ENCODE data around the gene COX6A1.

Gene COX6A1

DNA sequence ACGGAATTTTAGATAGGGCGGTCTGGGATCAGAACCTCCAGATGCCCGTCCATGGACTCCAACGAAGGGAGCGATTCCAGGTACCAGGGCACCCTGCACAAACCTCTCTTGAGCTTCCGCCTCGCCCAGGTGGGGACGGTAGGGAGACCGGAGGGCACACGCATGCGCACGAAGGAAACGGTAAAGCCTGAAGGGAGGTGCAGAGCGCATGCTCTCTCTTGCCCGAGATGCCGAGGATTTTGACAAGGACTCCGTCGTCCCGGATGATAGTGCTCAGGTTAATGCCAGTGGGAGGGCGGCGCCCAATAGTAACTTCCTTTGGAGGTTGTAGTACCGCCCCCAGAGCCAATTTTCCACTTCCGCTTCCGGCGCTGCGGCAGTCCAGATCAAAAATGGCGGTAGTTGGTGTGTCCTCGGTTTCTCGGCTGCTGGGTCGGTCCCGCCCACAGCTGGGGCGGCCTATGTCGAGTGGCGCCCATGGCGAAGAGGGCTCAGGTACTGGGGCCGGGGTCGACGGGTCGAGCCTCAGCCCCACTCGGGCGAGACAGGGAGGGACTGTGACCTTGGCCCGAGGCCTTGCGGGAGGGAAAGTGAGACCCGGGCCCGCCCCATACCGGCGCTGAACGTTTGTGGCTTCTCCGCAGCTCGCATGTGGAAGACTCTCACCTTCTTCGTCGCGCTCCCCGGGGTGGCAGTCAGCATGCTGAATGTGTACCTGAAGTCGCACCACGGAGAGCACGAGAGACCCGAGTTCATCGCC lies at the start of gene COX6A1:
COX6A1 (plus strand) TSS at position 379 of the 760 bp plus-strand sequence; CDS start at position 393, 14 bp downstream.
- TF ChIP-seq ZNF274 (IDR thresholded peaks at IDR 0.05; ENCODE audit: low read depth, low read length), result no peak

DNA sequence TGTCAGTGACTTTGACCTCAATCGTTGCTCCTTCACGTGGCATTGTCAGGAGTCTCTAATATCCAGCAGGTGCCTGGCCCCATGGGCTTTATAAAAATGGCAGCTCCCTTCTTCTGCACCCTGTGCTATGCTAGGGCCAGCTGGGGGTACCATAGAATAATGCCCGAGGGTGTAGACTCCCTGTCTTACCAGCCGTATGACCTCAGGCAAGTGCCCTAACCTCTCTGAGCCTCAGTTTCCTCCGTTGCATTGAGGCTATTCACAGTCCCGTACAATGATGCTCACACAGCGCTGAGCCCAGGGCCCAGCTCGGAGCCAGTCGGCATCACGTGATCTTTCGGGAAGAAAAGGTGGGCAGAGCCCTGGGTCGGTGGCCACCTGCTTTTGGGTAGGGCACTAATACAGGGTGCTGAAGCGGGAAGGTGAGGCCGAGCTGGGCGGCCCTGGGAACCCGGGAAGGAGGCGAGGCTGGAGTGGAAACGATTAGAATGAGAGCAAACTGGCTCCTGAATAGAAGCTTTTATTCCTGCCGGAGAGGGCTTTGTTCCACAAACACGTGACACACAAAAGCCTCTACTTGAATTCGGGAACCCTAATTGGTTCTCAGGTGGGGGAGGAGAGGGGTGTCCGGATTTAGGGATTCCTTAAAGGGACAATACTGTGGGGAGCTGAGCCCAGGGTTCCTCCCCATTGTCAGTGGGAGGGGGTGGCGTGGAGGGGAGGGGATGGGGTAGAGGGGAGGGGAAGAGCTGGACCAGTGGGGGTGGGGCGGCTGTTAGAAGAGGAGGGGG lies 49.0 kb upstream of the COX6A1 start:
- TF ChIP-seq ZNF274 (IDR thresholded peaks at IDR 0.05; ENCODE audit: low read depth, low read length), result no peak
- no peak overlapping the region for H3K4me3 ChIP-seq (ENCODE audit: low read length)

More for the DNA sequence above, at the start of gene COX6A1:
- H3K4me3 ChIP-seq (ENCODE audit: low read length), result peak within 1 kb of the TSS; percentile 70

DNA sequence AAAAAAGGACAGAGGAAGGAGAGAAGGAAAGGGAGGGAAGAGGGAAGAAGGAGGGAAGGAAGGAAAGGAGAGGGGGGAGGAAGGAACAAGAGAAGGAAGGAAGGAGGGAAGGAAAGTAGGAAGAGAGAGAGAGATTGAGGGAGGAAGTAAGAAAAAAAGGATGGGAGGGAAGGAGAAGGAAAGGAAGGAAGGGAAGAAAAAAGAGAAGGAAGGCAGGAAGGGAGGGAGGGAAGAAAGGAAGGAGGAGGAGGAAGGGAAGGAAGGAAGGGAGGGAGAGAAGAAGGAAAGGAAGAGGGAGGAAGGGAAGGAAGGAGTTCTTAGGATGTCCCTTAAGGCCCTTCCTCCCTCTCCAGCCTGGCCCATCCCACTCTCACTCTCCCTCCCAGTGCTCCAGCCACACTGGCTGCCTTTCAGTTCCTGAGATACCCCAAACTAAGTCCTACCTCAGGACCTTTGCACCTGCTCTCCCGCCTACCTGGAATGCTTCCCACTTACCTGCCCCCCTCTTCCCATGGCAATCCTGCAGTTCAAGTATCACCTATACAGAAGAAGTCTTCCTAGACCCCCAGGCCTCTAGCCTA lies 47.3 kb upstream of the COX6A1 start:
- no peak for TF ChIP-seq ZNF274 (IDR thresholded peaks at IDR 0.05; ENCODE audit: low read depth, low read length)

DNA sequence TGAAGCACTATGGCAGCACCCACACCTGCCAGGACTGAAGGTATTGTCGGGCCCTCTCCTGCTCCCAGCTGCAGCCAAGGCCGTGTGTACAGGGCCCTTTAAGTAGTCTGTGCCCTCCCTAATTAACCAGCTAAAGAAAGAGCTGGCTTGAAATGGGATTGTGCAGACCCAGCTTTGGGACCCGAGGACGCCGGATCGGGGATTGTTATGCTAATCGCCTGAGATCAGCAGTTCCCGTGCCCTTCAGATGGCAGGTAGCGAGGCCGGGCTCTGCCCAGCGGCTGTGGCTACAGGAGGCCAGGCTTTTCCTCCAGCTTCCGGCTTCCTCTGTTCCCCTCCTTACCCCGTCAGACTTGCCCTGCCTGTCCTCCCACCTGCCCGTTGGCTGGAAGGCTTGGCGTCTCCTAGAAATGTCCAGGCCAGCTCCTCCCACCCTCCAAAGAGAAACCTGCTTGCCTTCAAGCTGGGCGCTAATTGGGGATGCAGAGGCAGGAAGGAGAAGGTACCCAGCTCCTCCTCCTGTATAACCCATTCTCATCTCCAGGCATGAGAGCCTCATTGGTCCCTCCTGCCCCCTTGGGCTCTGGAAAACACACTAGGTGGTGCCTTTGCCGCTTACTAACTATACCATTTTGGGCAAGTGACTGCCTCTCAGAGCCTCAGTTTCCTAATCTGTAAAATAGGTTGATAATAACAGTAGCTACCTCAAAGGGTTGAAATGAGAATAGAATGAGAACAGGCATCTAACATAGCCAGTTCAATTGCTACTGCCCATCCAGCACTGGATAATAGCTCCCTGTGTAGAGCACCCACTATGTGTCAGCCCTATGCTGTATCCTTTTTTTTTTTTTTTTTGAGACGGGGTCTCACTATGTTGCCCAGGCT lies 43.2 kb upstream of the COX6A1 start:
- TF ChIP-seq ZNF274 (IDR thresholded peaks at IDR 0.05; ENCODE audit: low read depth, low read length), result no peak
- H3K4me3 ChIP-seq (ENCODE audit: low read length), result no peak overlapping the region

More for the DNA sequence above, 47.3 kb upstream of the COX6A1 start:
- no peak overlapping the region for H3K4me3 ChIP-seq (ENCODE audit: low read length)

DNA sequence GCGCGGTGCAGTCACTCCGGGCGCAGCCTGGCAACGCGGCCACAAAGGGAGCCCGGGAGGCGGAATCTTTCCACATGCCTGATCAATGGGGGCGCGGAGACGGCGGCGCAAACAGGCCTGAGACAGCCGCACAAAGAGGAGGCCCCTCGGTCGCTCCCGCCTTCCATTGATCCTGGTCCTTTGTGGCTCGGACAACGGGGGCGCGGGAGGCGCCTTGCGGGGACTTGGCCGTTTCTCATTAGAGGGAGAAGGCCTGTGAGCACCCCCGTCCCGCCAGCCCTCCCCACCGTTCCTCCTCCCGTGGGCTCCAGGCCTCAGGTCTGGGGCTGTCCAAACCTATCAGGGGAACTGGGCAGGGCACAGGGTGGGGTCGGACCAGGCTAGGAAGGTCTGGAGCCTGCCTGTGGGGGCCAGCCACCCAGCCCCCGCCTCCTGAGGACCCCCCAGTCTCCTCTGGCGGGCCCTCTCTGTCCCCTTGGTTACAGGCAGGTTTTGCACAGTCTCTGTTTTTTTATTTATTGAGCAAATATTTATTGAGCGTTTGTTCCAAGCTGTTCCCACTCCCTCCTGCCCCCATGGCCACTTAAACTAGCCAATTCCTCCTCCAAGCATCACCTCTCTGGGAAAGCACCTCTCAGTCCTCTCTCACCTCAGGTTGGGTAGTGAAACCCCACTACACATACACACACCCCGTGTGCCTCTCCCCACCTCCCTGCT lies 39.9 kb upstream of the COX6A1 start:
- no peak overlapping the region for H3K4me3 ChIP-seq (ENCODE audit: low read length)
- TF ChIP-seq ZNF274 (IDR thresholded peaks at IDR 0.05; ENCODE audit: low read depth, low read length), result no peak

DNA sequence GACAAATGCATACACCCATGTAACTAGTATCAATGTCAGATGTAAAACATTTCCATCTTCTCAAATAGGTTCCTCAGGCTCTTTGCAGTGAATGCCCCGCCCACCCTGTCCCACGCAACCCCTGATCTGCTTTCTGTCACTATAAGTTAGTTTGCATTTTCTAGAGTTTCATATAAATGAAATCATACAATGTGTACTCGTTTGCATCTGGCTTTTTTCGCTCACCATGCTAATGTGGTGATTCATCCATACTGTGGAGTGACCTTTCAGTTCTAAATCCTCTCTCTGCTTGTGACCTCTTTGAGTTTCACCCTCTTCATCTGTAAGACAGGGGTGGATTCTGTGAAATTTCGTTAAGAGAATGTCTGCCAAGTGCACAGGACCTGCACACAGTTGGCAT lies 38.4 kb upstream of the COX6A1 start:
- no peak overlapping the region for H3K4me3 ChIP-seq (ENCODE audit: low read length)
- TF ChIP-seq ZNF274 (IDR thresholded peaks at IDR 0.05; ENCODE audit: low read depth, low read length), result no peak

DNA sequence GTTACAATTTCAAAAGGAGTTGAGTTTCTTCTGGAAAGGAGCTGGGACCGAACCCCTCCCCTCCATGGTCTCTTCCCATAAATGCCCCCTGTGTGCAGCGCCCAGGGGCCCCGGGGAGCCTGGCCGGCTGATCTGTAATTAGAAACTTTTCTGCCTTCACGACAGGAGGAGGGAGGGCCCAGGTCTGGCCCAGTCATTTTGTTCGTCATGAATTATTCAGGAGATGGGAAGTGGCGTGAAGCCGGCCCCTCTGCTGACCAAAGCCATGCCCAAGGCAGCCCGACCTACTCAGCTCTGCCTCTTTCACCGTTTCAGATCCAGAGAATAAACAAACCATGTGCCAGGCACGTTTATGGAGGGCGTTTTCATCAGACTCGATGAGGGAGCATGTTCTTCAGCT lies 35.7 kb upstream of the COX6A1 start:
- no peak for TF ChIP-seq ZNF274 (IDR thresholded peaks at IDR 0.05; ENCODE audit: low read depth, low read length)
- no peak overlapping the region for H3K4me3 ChIP-seq (ENCODE audit: low read length)

DNA sequence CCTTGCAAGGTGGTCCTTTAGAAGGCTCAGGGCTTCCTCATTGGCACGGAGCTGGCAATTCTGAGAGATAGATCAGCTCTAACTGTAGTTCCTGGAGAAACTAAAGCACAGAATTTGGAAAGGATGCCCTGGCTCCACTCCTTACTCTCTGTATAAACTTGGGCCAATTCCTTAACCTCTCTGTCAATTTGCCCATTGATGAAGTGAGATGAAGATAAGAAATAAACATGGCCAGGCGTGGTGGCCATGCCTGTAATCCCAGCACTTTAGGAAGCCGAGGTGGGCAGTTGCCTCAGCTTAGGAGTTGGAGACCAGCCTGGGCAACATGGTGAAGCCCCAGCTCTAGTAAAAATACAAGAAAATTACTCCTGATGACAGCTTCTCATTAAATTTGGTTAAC lies 34.0 kb upstream of the COX6A1 start:
- no peak for TF ChIP-seq ZNF274 (IDR thresholded peaks at IDR 0.05; ENCODE audit: low read depth, low read length)
- H3K4me3 ChIP-seq (ENCODE audit: low read length), result no peak overlapping the region

DNA sequence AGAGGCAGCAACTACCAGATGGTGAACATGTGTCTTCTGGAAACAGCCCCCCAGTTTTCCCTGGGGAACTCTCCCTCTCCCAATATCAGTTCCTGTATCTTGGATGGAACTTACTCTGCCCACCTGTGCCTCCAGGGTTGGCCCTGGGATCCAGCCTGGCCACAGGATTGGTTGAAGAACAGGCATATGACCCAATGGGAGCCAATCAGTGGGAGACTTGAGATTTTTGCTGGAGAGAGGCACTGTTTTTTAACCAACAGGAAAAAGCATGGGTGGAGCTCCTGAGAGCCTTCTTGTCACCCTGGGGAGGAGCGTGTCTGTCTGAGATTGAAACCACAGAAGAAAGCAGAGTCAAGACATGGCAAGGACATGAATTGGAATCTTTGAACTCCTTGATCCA lies 33.6 kb upstream of the COX6A1 start:
- H3K4me3 ChIP-seq (ENCODE audit: low read length), result no peak overlapping the region
- TF ChIP-seq ZNF274 (IDR thresholded peaks at IDR 0.05; ENCODE audit: low read depth, low read length), result no peak

DNA sequence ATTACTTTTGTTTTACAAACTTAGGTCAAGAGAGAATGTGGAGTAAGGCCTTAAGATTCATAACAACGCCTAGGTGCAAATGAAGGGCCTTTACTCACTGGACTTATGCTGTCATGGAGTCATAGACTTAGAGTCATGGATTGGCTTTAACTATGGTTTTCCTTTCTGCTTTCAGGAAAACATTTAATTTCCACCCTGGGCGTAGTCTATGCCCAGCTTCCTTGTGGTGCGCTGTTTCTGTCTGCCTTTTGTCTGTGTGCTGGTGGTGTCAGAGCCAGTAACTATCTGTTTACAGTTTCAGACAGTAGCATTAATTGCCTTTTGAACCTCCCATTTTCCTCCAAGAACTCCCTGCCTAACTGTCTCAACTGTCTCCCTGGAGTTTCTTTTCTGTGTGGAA lies 31.8 kb upstream of the COX6A1 start:
- no peak for TF ChIP-seq ZNF274 (IDR thresholded peaks at IDR 0.05; ENCODE audit: low read depth, low read length)
- H3K4me3 ChIP-seq (ENCODE audit: low read length), result no peak overlapping the region

DNA sequence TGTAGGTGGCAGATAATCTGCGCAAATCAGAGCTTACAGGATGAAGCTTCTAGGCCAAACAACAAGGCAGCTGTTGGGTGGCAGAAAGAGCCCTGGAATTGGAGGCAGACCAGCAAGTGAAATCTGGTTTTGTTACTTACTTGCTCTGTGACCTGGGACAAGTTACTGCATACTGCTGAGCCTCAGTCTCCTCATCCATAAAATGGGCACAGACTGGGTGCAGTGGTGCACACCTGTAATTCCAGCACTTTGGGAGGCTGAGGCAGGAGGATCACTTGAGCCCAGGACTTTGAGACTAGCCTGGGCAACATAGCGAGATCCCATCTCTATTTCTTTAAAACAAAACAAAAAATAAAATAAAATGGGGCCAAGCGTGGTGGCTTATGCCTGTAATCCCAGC lies 31.4 kb upstream of the COX6A1 start:
- H3K4me3 ChIP-seq (ENCODE audit: low read length), result no peak overlapping the region
- TF ChIP-seq ZNF274 (IDR thresholded peaks at IDR 0.05; ENCODE audit: low read depth, low read length), result no peak

DNA sequence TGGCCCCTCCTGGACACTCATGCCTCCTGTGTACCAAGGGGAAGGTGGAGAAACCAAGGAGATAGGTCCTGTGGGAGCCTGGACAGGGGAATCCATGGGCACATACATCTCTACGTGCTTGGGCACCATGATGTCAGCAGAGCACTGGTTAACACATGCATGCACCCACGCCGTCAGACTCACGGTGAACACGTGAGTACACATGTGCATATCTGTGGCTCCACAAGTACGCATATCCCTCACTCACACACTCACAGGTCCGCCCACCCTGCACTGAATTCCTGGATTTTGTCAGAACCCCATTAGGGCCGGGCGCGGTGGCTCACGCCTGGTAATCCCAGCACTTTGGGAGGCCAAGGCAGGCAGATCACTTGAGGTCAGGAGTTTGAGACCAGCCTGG lies 29.1 kb upstream of the COX6A1 start:
- TF ChIP-seq ZNF274 (IDR thresholded peaks at IDR 0.05; ENCODE audit: low read depth, low read length), result no peak
- no peak overlapping the region for H3K4me3 ChIP-seq (ENCODE audit: low read length)

DNA sequence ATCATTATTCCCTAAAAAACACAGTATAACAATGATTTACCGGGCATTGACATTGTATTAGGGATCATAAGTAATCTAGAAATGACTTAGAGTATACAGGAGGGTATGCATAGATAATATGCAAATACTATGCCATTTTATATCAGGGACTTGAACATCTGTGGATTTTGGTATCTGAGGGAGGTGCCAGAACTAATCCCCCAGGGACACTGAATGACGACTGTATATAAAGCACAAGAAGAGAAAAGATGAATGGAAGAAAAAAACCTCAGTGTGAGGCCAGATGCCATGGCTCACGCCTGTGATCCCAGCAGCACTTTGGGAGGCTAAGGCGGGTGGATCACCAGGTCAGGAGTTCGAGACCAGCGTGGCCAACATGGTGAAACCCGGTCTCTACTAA lies 25.5 kb upstream of the COX6A1 start:
- no peak overlapping the region for H3K4me3 ChIP-seq (ENCODE audit: low read length)
- TF ChIP-seq ZNF274 (IDR thresholded peaks at IDR 0.05; ENCODE audit: low read depth, low read length), result no peak
